ENCODE data around the gene GPALPP1. TPM values are rescaled to one million over a fixed set of nuclear protein-coding genes. Genes with fewer than 3 reads are reported as not detected.
A peak's percentile ranks its signal among the peaks of the same experiment; 100 is the strongest.

GPALPP1 gene
- total and polyA plus RNA-seq, 2 donors from 2014 or later = 9.2 to 25.1 TPM

GRCh38 chr13:44971656-44972595 is 17.4 kb upstream of the GPALPP1 start:
- Histone ChIP-seq H3K4me1 (ENCODE audit: control insufficient read depth in 2 of 3, insufficient read depth in 2 of 3, low read depth in 1 of 3, low read length in 3 of 3) (peaks cover 2 to 8% (median 3%) of the 10 kb centered on the region in 3 donors), H3K9ac (ENCODE audit: low read length in 3 of 3) (no peak overlapping the region), H3K9me3 (ENCODE audit: control insufficient read depth in 2 of 3, insufficient read depth in 1 of 3, low read length in 3 of 3) (no peaks in the 10 kb centered on the region), H3K36me3 (ENCODE audit: control insufficient read depth in 2 of 3, insufficient read depth in 3 of 3, low read length in 3 of 3) (no peaks in the 10 kb centered on the region), H3K27ac (ENCODE audit: low read depth in 2 of 2, low read length in 2 of 2) (no peak overlapping the region), H3K27me3 (ENCODE audit: control insufficient read depth, insufficient read depth, low read length) (no peaks in the 10 kb centered on the region), H3K4me3 (ENCODE audit: low read length in 3 of 3) (no peak overlapping the region)
- no peak for TF ChIP-seq CTCF (IDR thresholded peaks at IDR 0.05; ENCODE audit: borderline replicate concordance, extremely low read depth, insufficient read depth)
- FAIRE-seq = no peak
- DNase-seq = peak in 2 of 5 donors; percentile 30 to 36
- intact Hi-C loops (cut with DNase I) = loop anchor here (10.0 kb wide), 1 partner anchor 477 kb away; no protein-coding TSS in a partner anchor

GRCh38 chr13:44972956-44973581 is 16.3 kb upstream of the GPALPP1 start:
- Histone ChIP-seq H3K9ac (ENCODE audit: low read length in 3 of 3) (no peak overlapping the region), H3K27ac (ENCODE audit: low read depth in 2 of 2, low read length in 2 of 2) (no peak overlapping the region), H3K4me3 (ENCODE audit: low read length in 3 of 3) (no peak overlapping the region), H3K9me3 (ENCODE audit: control insufficient read depth in 2 of 3, insufficient read depth in 1 of 3, low read length in 3 of 3) (no peaks in the 10 kb centered on the region), H3K27me3 (ENCODE audit: control insufficient read depth, insufficient read depth, low read length) (no peaks in the 10 kb centered on the region), H3K4me1 (ENCODE audit: control insufficient read depth in 2 of 3, insufficient read depth in 2 of 3, low read depth in 1 of 3, low read length in 3 of 3) (peaks cover 0 to 3% (median 2%) of the 10 kb centered on the region in 3 donors), H3K36me3 (ENCODE audit: control insufficient read depth in 2 of 3, insufficient read depth in 3 of 3, low read length in 3 of 3) (peaks cover 0 to 2% (median 0%) of the 10 kb centered on the region in 3 donors)
- TF ChIP-seq CTCF (IDR thresholded peaks at IDR 0.05; ENCODE audit: borderline replicate concordance, extremely low read depth, insufficient read depth) = peak; percentile 25
- intact Hi-C loops (cut with DNase I) = loop anchor here (10.0 kb wide), 1 partner anchor 478 kb away; no protein-coding TSS in a partner anchor
- FAIRE-seq (peak; percentile 80), DNase-seq (peak in 2 of 5 donors; percentile 44 to 59)

- H3K4me3 ChIP-seq (ENCODE audit: low read length in 3 of 3) = no peak overlapping the region
- no peak overlapping the region for H3K27ac ChIP-seq (ENCODE audit: low read depth in 2 of 2, low read length in 2 of 2)
- peaks cover 0 to 13% (median 7%) of the 10 kb centered on the region in 3 donors for H3K36me3 ChIP-seq (ENCODE audit: control insufficient read depth in 2 of 3, insufficient read depth in 3 of 3, low read length in 3 of 3)
- no peaks in the 10 kb centered on the region for H3K9me3 ChIP-seq (ENCODE audit: control insufficient read depth in 2 of 3, insufficient read depth in 1 of 3, low read length in 3 of 3)
- intact Hi-C loops (cut with DNase I) = loop anchor here (10.0 kb wide), 1 partner anchor 479 kb away; no protein-coding TSS in a partner anchor
- TF ChIP-seq CTCF (IDR thresholded peaks at IDR 0.05; ENCODE audit: borderline replicate concordance, extremely low read depth, insufficient read depth) = no peak
- H3K9ac ChIP-seq (ENCODE audit: low read length in 3 of 3) = no peak overlapping the region
- no peaks in the 10 kb centered on the region for H3K27me3 ChIP-seq (ENCODE audit: control insufficient read depth, insufficient read depth, low read length)
- no peak for FAIRE-seq
- DNase-seq = no peak
- H3K4me1 ChIP-seq (ENCODE audit: control insufficient read depth in 2 of 3, insufficient read depth in 2 of 3, low read depth in 1 of 3, low read length in 3 of 3) = peaks cover 0 to 3% (median 0%) of the 10 kb centered on the region in 3 donors
Observed at GRCh38 chr13:44974056-44974793, 15.1 kb upstream of the GPALPP1 start.
